Cardiac septum (tissue), 1 donor: ENCODE measurements around the gene ADAMTS2. TPM values are rescaled to one million over a fixed set of nuclear protein-coding genes. Genes with fewer than 3 reads are reported as not detected.

Experiments
- DNase-seq: peaks from one replicate; pipeline ENCODE4 v3.0.0-alpha.2; 2020; ENCODE audit warnings: low spot score
- intact Hi-C: fragments of 100-400 bp; cut with DNase I; formaldehyde crosslinking; loops from one replicate; pipeline ENCODE4 v1.14.0; 2022
- total RNA-seq: library from RNA; stranded (reverse); fragmentation: NEBNext Ultra II Directional; extraction: Animal tissue kit (Norgen Biotek cat#: 25700); gene quantifications from one replicate; pipeline ENCODE4 v1.2.1, GENCODE V29; 2021
- donor health status: DM: no; HTN: no; CAD: no.

Gene ADAMTS2
- total RNA-seq, 1 donor from 2014 or later = 5.9 TPM

GRCh38 chr5:179303451-179304200 lies 41.6 kb downstream of the ADAMTS2 start:
- peak; percentile 66 for DNase-seq
- intact Hi-C loops = no loop called here

GRCh38 chr5:179302499-179303185 lies 42.6 kb downstream of the ADAMTS2 start:
- intact Hi-C loops = no loop called here

GRCh38 chr5:179301796-179302195 lies 43.5 kb downstream of the ADAMTS2 start:
- peak; percentile 76 for DNase-seq
- intact Hi-C loops = no loop called here

More at GRCh38 chr5:179302499-179303185, 42.6 kb downstream of the ADAMTS2 start:
- DNase-seq = peak; percentile 65

DNA sequence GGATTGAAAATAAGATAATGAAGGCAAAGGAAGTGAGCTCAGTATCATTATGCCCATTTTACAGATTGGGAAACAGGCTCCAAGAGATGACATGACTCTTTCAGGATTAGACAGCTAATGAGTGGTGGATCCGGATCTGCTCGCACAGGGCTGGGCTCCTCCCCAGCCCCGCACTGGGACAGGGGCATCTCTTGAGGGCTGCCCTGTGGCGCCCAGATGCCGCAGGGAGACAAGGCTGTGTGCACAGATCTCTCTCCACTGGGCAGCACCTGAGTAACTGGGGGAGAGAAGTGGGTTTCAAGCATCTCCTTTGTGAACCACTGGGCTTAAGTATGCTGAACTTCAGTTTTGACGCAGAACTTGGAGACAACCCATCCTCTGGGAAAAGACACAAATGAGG lies 43.9 kb downstream of the ADAMTS2 start:
- intact Hi-C loops = no loop called here
- peak; percentile 74 for DNase-seq

DNA sequence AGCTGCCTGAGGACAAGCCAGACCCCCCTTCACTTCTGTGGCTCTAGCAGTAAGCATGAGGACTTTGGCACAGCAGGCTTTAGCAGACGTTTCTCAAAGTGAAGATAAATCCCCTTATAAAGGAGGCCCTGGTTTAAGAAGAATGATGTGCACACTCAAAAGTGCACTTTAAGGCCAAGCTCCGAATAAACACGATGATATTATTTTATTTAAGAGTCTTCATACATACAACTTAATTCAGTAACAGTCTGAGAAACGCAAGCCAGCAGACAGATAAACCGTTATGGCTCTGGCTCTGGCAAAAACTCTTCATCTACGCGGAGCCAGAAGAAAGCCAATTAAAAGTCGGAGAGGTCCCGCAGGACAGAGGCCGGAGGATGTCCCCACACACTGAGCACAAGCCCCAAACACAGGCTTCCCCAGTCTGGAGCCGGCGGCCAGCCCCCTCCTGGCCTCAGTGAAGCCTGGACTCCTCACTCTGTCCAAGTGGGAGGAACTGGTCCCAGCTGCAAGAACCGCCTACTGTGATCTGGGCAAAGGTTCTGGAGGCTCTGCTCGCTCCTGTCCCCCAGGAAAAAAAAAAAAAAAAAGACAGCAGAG lies 44.6 kb downstream of the ADAMTS2 start:
- intact Hi-C loops = no loop called here
- DNase-seq = peak; percentile 65

- DNase-seq = peak; percentile 31
- intact Hi-C loops = no loop called here
Measured at GRCh38 chr5:179298181-179298993, 46.9 kb downstream of the ADAMTS2 start.

GRCh38 chr5:179297486-179298180 lies 47.6 kb downstream of the ADAMTS2 start:
- DNase-seq = peak; percentile 61
- intact Hi-C loops = no loop called here

DNA sequence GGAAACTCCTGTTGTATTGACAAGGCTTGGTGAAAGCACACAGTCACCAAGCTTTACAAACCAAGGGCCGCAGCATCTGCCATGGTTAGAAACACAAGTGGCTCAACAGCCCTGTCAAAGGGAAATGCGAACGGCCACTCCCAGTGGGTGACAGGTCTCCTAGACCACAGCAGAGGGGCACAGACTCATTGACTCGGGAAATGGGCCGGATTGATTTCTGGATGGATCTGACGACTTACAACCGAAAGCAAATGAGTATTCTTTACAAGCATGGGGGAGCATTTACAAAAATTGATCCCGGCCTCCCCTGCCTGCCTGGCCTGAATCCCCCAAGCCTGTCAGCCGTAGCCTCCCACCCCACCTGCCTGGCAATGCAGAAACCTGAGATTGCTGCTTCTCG lies 48.2 kb downstream of the ADAMTS2 start:
- DNase-seq = no peak
- intact Hi-C loops = no loop called here

- DNase-seq = peak; percentile 65
- intact Hi-C loops = no loop called here
Measured at GRCh38 chr5:179296150-179296821, 49.0 kb downstream of the ADAMTS2 start.

DNA sequence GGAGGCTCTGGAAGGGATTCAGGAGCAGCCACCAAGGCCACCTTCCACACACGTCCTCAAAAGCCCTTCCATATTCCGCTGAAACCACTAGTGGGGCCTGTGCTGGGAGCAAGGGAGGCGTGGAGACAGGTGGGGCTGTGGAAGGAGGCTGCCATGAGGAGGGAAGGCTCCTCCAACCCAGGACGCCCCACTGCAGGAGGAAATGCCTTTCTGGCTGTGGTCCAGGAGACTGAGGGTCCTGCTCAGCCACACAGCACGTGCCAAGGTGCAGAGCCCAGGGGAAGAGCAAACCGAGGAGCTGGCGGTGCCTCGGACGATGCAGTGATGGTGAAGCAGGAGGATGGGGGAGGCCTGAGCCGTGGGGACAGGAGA lies 49.5 kb downstream of the ADAMTS2 start:
- DNase-seq = peak; percentile 61
- intact Hi-C loops = no loop called here

DNA sequence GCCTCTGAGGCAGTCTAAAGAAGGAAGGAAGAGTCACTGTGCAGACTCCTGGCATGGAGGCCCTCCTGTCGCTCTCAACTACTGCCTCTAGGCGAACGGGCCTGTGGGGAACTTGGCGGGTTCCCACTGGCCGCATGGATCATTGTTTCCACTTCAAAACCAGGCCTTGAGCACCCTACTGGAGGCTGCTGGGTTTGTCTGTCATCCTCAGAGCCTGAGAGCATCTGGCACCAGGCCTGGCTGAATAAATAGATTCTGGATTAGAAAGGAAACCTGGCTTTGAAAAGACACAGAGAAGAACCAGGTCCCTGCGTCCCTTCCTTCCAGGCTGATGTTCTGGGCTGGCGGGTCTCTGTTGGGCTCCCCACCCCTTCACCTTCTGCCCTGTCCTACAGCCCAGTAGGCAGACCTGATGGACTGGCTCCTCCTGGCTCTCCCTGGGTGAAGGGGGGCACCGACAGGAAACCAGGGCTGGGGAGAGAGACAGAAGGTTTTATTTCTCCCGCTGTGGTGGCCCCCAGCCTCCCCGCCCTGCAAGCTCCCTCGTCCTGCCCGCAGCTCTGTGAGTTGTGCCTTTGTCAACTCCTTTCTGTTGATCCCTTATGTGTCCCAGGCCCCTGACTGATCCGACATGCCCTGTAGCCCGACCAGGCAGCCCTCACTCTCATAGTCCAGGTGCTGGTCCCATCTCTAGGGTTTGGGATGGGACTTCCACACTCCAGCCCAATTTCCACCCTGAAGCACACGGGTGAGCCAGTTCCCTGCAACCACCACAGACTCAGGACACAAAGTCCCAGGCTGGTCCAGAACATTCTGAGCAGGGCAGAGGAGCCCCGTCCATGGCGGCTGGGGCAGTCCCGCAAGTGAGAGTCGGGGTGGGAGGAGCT lies 50.1 kb downstream of the ADAMTS2 start:
- DNase-seq = peak; percentile 79
- intact Hi-C loops = no loop called here

- intact Hi-C loops = no loop called here
Measured at GRCh38 chr5:179294131-179294780, 51.0 kb downstream of the ADAMTS2 start.

GRCh38 chr5:179292681-179293635 lies 52.3 kb downstream of the ADAMTS2 start:
- intact Hi-C loops = no loop called here
- DNase-seq = no peak

More at GRCh38 chr5:179294131-179294780, 51.0 kb downstream of the ADAMTS2 start:
- DNase-seq = no peak

DNA sequence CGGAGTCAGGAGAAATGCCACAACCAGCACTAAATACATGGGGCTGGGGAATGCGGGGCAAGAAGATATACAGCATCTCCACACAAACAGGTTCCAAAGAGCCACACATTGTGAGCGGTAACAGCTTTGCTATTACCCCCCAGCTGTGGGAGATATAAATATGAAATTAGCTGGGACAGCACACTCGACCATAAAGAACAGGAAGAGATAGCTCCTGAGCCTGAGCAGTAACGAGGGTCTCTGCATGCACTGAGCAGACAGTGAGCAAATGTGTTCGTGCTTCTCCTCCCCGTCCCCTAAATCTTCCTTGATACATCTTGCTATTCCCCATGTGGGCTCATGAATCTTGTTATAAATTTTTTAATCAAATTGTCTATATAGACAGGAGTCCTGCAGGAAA lies 53.1 kb downstream of the ADAMTS2 start:
- intact Hi-C loops = no loop called here
- no peak for DNase-seq

GRCh38 chr5:179290681-179291540 lies 54.4 kb downstream of the ADAMTS2 start:
- peak; percentile 73 for DNase-seq
- intact Hi-C loops = no loop called here
